HepG2 (cell line): ENCODE data around the gene SPACA4. TPM values are rescaled to one million over a fixed set of nuclear protein-coding genes. Genes with fewer than 3 reads are reported as not detected.
A peak's percentile ranks its signal among the peaks of the same experiment; 100 is the strongest.

Source experiments
- ATAC-seq: fragments of 200-7000 bp; cut with Tn5 transposase; 3 replicates; pipeline ENCODE4 v1.9.1; 2020; ENCODE audit warnings: mild to moderate bottlenecking, moderate library complexity
- BruUV-seq: library from RNA; stranded (reverse); fragments of 400-500 nt; replicated peaks from 2 replicates; lab custom pipeline; 2021; lab: Mats Ljungman, UMichigan
- CTCF ChIA-PET: fragments of 300-600 bp; formaldehyde crosslinking; extraction: SDS; loops from one replicate; lab custom pipeline; 2021; ENCODE audit warnings: low total read pairs, inconsistent platforms, low intra/inter-chr PET ratio; lab: Yijun Ruan, JAX
- POLR2A ChIA-PET: fragments of 350-600 bp; sonication (Branson Sonifier 250); formaldehyde crosslinking; loops from one replicate; lab custom pipeline; 2020; ENCODE audit warnings: antibody characterized with exemption, inconsistent platforms; lab: Yijun Ruan, JAX
- DNase-seq: peaks from one replicate; pipeline ENCODE4 v3.0.0-alpha.2; 2015; ENCODE audit warnings: low spot score
- FAIRE-seq: peaks from 3 replicates; lab custom pipeline; 2011; peaks lifted over from hg19 to GRCh38; lab: Jason Lieb, UNC
- H2AFZ ChIP-seq: one replicate; pipeline ENCODE4 v1.6.1; 2011; ENCODE audit warnings: low read length, inconsistent platforms
- H3K27ac ChIP-seq: fragments of 300-600 bp; 3 replicates; pipeline ENCODE4 v1.8.0; 2011; ENCODE audit warnings: mixed run types, mild to moderate bottlenecking, mixed read lengths, low read length, inconsistent platforms; ENCODE audit not compliant: insufficient read depth; ENCODE audit errors: extremely low read length
- H3K27me3 ChIP-seq, 2 experiments: fragments of 200-600 bp in 1 of 2; 2 replicates in 1 of 2; 3 replicates in 1 of 2; pipeline versions ENCODE4 v1.6.0 to v1.8.0; 2011; ENCODE audit warnings: low read length in 2 of 2, mild to moderate bottlenecking in 2 of 2, moderate library complexity in 2 of 2, inconsistent platforms in 1 of 2; ENCODE audit not compliant: insufficient read depth in 2 of 2, control insufficient read depth in 1 of 2
- H3K36me3 ChIP-seq, 2 experiments: fragments of 200-600 bp in 1 of 2; replicated peaks in 1 of 2; 2 replicates in 1 of 2; 3 replicates in 1 of 2; pipeline versions ENCODE4 v1.5.1 to v1.8.0; 2011; ENCODE audit warnings: low read length in 2 of 2, inconsistent platforms in 1 of 2; ENCODE audit not compliant: insufficient read depth in 2 of 2, control insufficient read depth in 1 of 2
- H3K4me1 ChIP-seq: 2 replicates; pipeline ENCODE4 v1.5.1; 2012; ENCODE audit warnings: low read length, inconsistent platforms; ENCODE audit not compliant: insufficient read depth
- H3K4me2 ChIP-seq: 2 replicates; pipeline ENCODE4 v1.6.0; 2011; ENCODE audit warnings: low read depth, low read length, inconsistent platforms
- H3K4me3 ChIP-seq, 3 experiments: fragments of 200-600 bp in 1 of 3; sonication (generic), shearing (Covaris generic) in 1 of 3; replicated peaks in 1 of 3; 2 replicates each; pipeline ENCODE4 v1.5.1; 2011 to 2016; ENCODE audit warnings: low read length in 3 of 3, inconsistent platforms in 2 of 3, low read depth in 2 of 3, mild to moderate bottlenecking in 2 of 3, control low read depth in 1 of 3, mixed read lengths in 1 of 3; ENCODE audit not compliant: insufficient read depth in 1 of 3
- H3K79me2 ChIP-seq: one replicate; pipeline ENCODE4 v1.6.1; 2011; ENCODE audit warnings: low read length, inconsistent platforms; ENCODE audit not compliant: insufficient read depth
- H3K9ac ChIP-seq: 2 replicates; pipeline ENCODE4 v1.6.0; 2011; ENCODE audit warnings: mild to moderate bottlenecking, low read depth, low read length, inconsistent platforms; ENCODE audit not compliant: insufficient read depth
- H3K9me3 ChIP-seq: 2 replicates; pipeline ENCODE4 v1.5.1; 2012; ENCODE audit warnings: mild to moderate bottlenecking, low read length
- H4K20me1 ChIP-seq: 2 replicates; pipeline ENCODE4 v1.6.0; 2011; ENCODE audit warnings: inconsistent platforms, mild to moderate bottlenecking, low read length, moderate library complexity; ENCODE audit not compliant: insufficient read depth
- AGO1 ChIP-seq: fragments of 200-400 bp; formaldehyde crosslinking; IDR thresholded peaks from 2 replicates; pipeline ENCODE4 v1.6.1; 2017; ENCODE audit warnings: mild to moderate bottlenecking, low read depth, low read length, moderate library complexity; ENCODE audit not compliant: poor library complexity, severe bottlenecking
- CHD2 ChIP-seq: IDR thresholded peaks from 2 replicates; pipeline ENCODE4 v1.6.1; 2011; ENCODE audit warnings: low read depth, low read length, improper control_type of control experiment
- KDM2A ChIP-seq: sonication (generic); formaldehyde crosslinking; IDR thresholded peaks from 2 replicates; pipeline ENCODE4 v1.4.0; 2020; ENCODE audit warnings: low read depth, missing genetic modification reagents, borderline replicate concordance
- PAF1 ChIP-seq: IDR thresholded peaks from 2 replicates; pipeline ENCODE4 v1.6.1; 2016; ENCODE audit warnings: missing genetic modification reagents, missing compliant biosample characterization
- REL ChIP-seq: sonication (generic); formaldehyde crosslinking; conservative IDR thresholded peaks from 2 replicates; pipeline ENCODE4 v1.8.0; 2022; ENCODE audit warnings: mild to moderate bottlenecking, missing genetic modification reagents, moderate library complexity
- RFXANK ChIP-seq: IDR thresholded peaks from 2 replicates; pipeline ENCODE4 v1.6.1; 2016
- ZNF672 ChIP-seq: sonication (generic); formaldehyde crosslinking; IDR thresholded peaks from 2 replicates; pipeline ENCODE4 v1.8.1; 2022; ENCODE audit warnings: missing genetic modification reagents
- WGBS: methylation state at CpG from one replicate; pipeline ENCODE4 v1.1.6; 2017; ENCODE audit warnings: low lambda C conversion rate; 5-methylcytosine and 5-hydroxymethylcytosine counted together
- in situ Hi-C: cut with HindIII; loops from 2 replicates; pipeline ENCODE4 v1.10.0; 2017; ENCODE audit warnings: low pct_unique_long_range_greater_than_20kb; ENCODE audit not compliant: extremely low pct_ligation_motif_present
- intact Hi-C: fragments of 100-400 bp; cut with micrococcal nuclease; formaldehyde crosslinking; loops from one replicate; pipeline ENCODE4 v1.10.0; 2022; ENCODE audit not compliant: unreplicated experiment
- polyA plus RNA-seq, 8 experiments: library from polyadenylated mRNA; depleted of rRNA in 3 of 8; stranded (reverse) in 7 of 8; unstranded in 1 of 8; fragments of >200 nt; fragmentation: Illumina TruSeq in 4 of 8; extraction: Trizol in 4 of 8; gene quantifications; 2 replicates each; pipeline versions ENCODE4 v1.2.1 to v1.2.3, GENCODE V29; 2011 to 2016; ENCODE audit warnings: low read depth in 4 of 8, missing spikeins in 1 of 8, mixed read lengths in 1 of 8; ENCODE audit not compliant: insufficient read depth in 1 of 8
- total RNA-seq, 5 experiments: library from RNA; depleted of rRNA; stranded (reverse); fragments of >200 nt; fragmentation: Illumina TruSeq; extraction: Trizol; gene quantifications; 2 replicates each; pipeline ENCODE4 v1.2.3, GENCODE V29; 2016; ENCODE audit warnings: low read depth in 1 of 5
- TF ChIP-seq, protein P1 (sequence below): sonication (generic); formaldehyde crosslinking; IDR thresholded peaks from 2 replicates; pipeline ENCODE4 v1.4.0; 2020; ENCODE audit warnings: missing genetic modification reagents, borderline replicate concordance
- TF ChIP-seq, protein P2 (sequence below): sonication (generic); formaldehyde crosslinking; IDR thresholded peaks from 2 replicates; pipeline ENCODE4 v1.4.0; 2020; ENCODE audit warnings: missing genetic modification reagents
- TF ChIP-seq, protein P3 (sequence below): sonication (generic); formaldehyde crosslinking; conservative IDR thresholded peaks from 2 replicates; pipeline ENCODE4 v1.4.0; 2020; ENCODE audit warnings: missing genetic modification reagents

The SPACA4 gene
- total and polyA plus RNA-seq, 2 of the 13 experiments (the other 11 are each of a cell fraction or from before 2014, with no cell fraction given): not detected

DNA sequence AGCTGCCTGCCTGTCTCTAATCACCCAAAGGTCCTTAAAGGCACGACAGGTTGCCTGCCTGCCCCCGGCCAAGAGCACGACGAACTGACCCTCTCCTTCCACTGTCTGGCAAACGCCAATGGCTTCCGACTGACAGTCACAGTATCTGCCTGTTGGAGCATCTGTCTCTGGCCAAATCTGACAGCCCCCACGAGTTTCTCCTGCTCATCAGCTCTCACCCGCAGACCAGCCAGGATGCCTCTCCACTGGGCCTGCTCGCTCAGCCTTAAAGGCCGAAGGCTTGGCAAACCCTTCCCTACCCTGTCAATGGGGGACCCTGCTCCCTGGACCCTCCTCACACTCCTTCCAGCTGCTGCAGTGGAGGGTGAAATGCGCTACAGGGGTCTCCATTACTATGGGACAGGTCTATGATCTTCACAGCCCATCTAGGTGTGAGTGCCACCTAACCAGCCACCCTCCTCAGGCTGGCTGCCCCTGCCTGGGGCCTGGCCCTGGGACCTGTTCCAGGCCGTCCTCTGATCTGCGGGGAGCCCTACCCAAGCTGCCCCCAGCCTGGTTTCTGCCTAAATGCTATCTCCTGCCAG lies 7.4 kb downstream of the SPACA4 start (continued):
- TF ChIP-seq, protein P1, sequence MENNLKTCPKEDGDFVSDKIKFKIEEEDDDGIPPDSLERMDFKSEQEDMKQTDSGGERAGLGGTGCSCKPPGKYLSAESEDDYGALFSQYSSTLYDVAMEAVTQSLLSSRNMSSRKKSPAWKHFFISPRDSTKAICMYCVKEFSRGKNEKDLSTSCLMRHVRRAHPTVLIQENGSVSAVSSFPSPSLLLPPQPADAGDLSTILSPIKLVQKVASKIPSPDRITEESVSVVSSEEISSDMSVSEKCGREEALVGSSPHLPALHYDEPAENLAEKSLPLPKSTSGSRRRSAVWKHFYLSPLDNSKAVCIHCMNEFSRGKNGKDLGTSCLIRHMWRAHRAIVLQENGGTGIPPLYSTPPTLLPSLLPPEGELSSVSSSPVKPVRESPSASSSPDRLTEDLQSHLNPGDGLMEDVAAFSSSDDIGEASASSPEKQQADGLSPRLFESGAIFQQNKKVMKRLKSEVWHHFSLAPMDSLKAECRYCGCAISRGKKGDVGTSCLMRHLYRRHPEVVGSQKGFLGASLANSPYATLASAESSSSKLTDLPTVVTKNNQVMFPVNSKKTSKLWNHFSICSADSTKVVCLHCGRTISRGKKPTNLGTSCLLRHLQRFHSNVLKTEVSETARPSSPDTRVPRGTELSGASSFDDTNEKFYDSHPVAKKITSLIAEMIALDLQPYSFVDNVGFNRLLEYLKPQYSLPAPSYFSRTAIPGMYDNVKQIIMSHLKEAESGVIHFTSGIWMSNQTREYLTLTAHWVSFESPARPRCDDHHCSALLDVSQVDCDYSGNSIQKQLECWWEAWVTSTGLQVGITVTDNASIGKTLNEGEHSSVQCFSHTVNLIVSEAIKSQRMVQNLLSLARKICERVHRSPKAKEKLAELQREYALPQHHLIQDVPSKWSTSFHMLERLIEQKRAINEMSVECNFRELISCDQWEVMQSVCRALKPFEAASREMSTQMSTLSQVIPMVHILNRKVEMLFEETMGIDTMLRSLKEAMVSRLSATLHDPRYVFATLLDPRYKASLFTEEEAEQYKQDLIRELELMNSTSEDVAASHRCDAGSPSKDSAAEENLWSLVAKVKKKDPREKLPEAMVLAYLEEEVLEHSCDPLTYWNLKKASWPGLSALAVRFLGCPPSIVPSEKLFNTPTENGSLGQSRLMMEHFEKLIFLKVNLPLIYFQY (CRISPR knock-in tag): no peak
- TF ChIP-seq, protein P2, sequence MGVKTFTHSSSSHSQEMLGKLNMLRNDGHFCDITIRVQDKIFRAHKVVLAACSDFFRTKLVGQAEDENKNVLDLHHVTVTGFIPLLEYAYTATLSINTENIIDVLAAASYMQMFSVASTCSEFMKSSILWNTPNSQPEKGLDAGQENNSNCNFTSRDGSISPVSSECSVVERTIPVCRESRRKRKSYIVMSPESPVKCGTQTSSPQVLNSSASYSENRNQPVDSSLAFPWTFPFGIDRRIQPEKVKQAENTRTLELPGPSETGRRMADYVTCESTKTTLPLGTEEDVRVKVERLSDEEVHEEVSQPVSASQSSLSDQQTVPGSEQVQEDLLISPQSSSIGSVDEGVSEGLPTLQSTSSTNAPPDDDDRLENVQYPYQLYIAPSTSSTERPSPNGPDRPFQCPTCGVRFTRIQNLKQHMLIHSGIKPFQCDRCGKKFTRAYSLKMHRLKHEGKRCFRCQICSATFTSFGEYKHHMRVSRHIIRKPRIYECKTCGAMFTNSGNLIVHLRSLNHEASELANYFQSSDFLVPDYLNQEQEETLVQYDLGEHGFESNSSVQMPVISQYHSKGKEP: no peak

- H3K9me3 ChIP-seq: no peaks in the 10 kb centered on the region
- no peak within 1 kb of the TSS for H2AFZ ChIP-seq
- FAIRE-seq (no peak), ATAC-seq (no peak; the same call in 2 of the 3 replicates), DNase-seq (no peak)
- peaks cover 29% of the 10 kb centered on the region for H3K79me2 ChIP-seq
- H3K27ac ChIP-seq: peak within 1 kb of the TSS; percentile 26
- 70% methylated on average over 21 of the region's 31 CpGs for WGBS
- no peak within 1 kb of the TSS for H3K4me3 ChIP-seq
- intact Hi-C loops: no loop called here
- peaks cover 36% of the 10 kb centered on the region for H3K4me1 ChIP-seq
- peaks cover 15 to 28% of the 10 kb centered on the region in 2 experiments for H3K36me3 ChIP-seq
- CTCF ChIA-PET: no interaction called here
- no peaks in the 10 kb centered on the region; a peak in 1 of 5 replicates for H3K27me3 ChIP-seq
- in situ Hi-C loops: no loop called here
- H3K9ac ChIP-seq: no peak within 1 kb of the TSS
- H4K20me1 ChIP-seq: peaks cover 38% of the 10 kb centered on the region
- H3K4me2 ChIP-seq: no peak within 1 kb of the TSS
- no TSS peak for BruUV-seq
- POLR2A ChIA-PET: interaction anchor here (1.0 to 1.3 kb wide), 3 partner anchors 10 to 26 kb away, joined by 3 read pairs; no protein-coding TSS in a partner anchor
- TF ChIP-seq, protein P3, sequence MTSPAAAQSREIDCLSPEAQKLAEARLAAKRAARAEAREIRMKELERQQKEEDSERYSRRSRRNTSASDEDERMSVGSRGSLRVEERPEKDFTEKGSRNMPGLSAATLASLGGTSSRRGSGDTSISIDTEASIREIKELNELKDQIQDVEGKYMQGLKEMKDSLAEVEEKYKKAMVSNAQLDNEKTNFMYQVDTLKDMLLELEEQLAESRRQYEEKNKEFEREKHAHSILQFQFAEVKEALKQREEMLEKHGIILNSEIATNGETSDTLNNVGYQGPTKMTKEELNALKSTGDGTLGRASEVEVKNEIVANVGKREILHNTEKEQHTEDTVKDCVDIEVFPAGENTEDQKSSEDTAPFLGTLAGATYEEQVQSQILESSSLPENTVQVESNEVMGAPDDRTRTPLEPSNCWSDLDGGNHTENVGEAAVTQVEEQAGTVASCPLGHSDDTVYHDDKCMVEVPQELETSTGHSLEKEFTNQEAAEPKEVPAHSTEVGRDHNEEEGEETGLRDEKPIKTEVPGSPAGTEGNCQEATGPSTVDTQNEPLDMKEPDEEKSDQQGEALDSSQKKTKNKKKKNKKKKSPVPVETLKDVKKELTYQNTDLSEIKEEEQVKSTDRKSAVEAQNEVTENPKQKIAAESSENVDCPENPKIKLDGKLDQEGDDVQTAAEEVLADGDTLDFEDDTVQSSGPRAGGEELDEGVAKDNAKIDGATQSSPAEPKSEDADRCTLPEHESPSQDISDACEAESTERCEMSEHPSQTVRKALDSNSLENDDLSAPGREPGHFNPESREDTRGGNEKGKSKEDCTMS (CRISPR knock-in tag): no peak
- TF ChIP-seq KDM2A (CRISPR knock-in tag) (peak; percentile 65; the same call in 1 of the 2 replicates), PAF1 (CRISPR knock-in tag) (peak; percentile 72; the same call in 1 of the 2 replicates), ZNF672 (no peak), REL (CRISPR knock-in tag) (0 out of 2 replicates have a peak, but pooled peaks have one; percentile 28), AGO1 (peak; percentile 98), CHD2 (peak; percentile 54; the same call in 1 of the 2 replicates), RFXANK (CRISPR knock-in tag) (no peak)
These were observed 8.1 kb downstream of the SPACA4 start, which contains the start of gene FAM83E for GRCh38 chr19:48614436-48615230. Gene FAM83E, minus strand, starts transcription at chr19:48615076. Its CDS starts 1,704 bp downstream, at chr19:48613372.
